GM19463 (cell line): ENCODE measurements around the gene LMBRD2.
"Not testable (repeated sequence)": the region's sequence is repeated elsewhere in the genome, so short reads cannot be mapped to it uniquely, and the experiment has no call there.

Source experiments
- ATAC-seq: cut with Tn5 transposase; IDR thresholded peaks from one replicate; pipeline ENCODE4 v1.9.1; 2021; ENCODE audit warnings: mild to moderate bottlenecking, moderate library complexity; ENCODE audit not compliant: unreplicated experiment

Gene LMBRD2

DNA sequence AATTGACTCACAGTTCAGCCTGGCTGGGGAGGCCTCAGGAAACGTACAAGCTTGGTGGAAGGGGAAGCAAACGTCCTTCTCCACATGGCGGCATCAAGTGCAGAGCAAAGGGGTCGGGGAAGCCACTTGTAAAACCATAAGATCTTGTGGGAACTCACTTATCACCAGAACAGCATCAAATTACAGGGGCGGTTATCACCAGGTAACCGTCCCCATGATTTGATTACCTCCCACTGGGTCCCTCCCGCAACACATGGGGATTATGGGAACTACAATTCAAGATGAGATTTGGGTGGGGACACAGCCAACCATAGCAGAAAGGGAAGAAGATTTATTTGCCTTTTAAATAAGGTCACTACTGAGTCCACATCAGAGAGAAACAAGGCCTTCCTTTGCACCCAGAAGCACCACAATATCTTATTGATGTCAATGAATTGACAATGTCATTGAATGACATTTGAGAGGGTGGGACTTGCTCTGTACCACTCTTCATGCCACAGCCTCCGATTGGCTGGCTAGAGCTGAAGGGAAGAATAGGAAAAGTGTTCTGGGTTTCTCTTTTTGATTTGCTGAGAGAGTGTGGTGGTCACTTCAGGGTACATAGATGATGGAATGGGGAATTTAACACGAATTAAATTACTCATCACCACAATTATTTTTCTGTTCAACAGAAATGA, 11.3 kb upstream of the LMBRD2 start:
- ATAC-seq: no peak

DNA sequence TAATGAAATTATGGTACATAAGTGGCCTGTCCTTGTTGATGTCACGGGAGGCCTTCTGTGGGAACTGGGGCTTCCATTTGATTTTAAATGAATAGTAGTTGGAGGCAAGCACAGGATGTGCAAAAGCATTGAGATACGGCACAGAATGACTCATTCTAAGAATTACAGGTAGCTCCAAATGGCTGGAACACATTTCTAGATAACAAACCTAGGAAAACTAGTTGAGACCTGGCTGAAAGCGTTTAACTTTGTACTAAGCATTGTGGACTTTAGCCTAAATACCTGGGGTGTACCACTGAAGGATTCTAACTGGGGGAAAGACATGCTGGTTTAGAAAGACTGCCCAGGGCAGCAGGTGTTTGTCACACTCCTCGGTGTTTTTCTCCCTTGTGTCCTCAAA, 9.7 kb upstream of the LMBRD2 start:
- no peak for ATAC-seq

DNA sequence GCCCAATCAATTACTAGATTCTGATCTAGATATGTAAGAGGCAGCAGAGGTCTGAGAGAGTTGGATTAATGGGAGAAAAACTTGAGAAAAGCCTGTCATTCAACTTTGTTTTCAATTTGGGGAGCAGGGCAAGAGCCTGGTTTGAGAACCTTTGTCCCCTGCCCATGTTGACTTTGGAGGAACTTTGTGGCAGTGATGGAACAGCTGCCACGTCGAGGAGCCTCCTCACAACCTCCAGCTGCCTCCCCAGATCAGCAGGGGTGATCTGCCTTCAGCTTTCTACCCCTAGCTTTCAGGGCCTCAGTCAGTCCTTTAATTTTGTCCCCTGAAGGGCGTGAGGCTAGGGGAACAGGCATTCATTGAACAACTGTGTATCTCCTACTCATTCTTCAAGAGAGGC, 8.9 kb upstream of the LMBRD2 start:
- ATAC-seq: no peak

DNA sequence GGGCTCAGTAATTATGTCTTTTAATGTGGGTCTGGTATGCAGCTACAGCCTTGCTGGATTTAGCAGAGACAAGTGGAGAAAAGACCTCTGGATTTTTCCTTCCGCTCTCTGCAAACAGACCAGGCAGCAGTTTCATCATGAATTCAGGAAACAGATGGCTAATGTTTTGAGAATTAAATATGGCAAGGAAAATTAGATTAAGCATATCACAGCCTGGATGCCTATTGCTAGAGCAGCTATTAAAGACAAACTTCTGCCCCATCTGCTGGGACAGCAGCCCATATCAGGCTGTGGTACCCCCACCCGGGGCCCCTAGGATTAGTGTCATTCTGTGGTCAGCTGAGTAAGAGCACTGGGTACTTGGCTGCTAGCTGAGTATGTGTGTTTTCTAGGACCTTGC, 6.5 kb upstream of the LMBRD2 start:
- no peak for ATAC-seq

DNA sequence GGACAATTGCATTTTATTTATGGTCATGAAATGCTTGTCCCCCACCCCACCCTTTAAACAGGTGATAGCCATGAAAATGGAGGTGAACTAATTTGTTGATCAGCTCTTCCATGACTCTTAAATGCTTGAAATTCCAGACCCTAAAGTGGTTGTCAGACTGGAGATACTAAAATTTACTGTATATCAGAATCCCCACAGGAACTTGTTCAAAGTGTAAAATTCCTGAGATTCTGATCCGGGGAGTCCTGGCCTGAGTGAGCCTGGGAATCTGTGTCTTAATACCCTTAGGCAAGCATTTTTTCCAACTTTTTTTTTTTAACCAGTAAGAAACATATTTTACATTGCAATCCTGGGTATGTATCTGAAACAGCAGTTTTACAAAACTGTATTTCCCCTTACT, 4.9 kb upstream of the LMBRD2 start:
- no peak for ATAC-seq

DNA sequence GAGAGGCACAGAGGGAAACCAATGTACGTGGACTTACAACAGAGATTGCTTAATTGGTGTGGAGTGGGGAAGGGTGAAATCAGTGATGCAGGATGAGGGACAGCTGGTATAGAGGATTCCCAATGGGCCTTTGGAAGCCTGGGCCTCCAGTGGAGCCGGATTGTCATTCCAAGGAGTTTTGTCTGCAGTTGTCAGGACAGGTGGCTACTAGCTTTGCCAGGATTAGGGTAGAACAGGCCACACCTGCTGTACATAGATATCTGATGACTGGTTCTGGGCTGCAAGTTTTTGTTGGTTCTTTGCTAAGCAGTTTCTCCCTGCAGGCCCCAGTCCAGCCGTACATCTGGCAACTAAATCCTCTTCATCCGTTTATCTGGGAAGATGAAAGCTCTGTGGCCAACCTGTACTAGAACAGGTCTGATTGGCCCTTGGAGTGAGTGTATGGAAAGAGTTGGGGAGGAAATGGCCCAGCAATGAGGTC, 4.5 kb upstream of the LMBRD2 start:
- no peak for ATAC-seq

DNA sequence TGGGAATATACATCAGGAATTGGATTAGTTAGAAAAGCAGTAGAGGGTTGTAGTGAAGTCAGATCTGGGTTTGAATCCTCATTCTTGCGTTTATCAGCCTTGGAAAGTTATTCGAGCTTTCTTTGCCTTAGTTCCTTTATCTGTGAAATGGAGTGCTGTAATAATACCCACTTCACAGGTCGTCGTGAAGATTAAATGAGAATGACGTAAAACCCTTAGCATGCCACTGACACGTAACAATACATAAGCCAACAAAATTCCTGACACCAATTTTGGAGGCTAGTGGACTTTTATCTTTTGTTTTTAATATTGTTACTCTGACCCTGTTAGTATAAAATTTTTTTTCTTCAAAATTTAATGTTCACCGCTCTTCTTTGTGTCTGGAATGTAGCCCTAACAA, 3.6 kb upstream of the LMBRD2 start:
- no peak for ATAC-seq

DNA sequence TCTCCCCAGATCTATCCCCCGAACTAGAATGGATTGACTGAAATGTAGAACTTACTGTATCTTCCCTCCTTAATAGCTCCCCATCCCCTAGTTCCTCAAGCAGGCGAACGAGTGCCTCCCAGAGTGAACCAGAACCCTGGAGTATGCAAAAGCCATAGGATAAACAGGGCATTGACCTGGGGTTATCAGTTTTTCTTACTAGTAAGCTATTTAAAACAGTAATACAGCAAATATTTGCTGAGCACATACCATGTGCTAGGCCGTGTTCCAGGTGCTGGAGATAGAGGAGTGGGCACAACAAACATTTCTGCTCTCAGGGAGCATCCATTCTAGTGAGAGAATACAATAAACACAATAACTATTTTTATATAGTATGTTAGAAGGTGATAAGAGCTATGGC, 2.0 kb upstream of the LMBRD2 start:
- ATAC-seq: no peak

DNA sequence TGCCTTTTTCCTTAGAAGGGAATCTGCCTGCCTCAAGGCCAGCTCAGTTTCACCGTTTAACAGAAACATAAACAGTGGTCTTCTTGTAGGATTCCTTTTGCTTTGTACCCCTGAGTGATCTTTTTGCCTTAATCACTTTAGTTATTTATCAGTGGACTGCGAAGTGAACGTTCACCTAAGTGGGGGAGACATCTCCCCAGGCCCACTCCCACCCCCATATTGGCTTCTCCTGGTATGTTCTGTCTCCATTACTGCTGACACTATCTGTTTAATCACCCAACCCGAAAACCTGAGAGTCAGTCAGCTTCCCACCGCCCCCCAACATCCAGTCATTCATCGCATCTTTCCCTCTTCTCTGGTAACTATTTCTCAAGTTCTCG, 1.6 kb upstream of the LMBRD2 start:
- no peak for ATAC-seq

DNA sequence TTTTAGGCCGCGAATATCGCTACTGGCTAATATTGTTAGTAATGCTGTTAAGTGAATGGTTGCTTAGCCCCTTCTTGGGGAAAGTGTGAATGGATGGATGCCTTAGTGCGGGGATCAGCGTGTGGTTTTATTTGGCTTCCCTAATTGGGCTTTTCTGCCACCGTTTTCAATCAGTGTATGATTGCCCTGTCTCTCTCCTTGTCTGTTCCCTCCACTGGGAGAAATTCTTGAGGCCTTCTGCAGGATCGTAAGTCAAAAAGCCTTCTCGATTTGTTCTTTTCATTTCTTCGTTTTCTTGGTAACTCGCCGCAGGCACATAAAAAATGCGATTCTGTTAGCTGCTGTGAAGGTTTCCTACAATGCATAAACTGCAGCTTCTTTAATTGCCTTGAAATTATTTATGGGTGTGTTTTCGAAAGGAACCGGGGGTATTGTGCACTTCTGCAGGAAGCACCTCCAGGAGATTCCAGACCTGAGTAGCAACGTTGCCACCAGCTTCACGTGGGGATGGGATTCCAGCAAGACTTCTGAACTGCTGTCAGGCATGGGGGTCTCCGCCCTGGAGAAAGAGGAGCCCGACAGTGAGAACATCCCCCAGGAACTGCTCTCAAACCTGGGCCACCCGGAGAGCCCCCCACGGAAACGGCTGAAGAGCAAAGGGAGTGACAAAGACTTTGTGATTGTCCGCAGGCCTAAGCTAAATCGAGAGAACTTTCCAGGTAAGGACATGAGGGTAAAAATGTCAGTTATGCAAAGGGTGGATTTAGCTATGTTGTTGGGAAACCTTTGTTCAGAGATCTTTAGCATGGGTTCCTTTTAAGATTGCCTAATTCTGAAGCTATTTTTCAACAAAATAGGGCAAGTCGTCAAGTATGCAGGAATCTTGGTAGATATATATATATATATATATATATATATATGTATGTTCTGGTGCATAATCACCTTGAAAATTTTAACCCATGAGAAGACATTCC, 924 bp upstream of the LMBRD2 start:
- no peak for ATAC-seq

DNA sequence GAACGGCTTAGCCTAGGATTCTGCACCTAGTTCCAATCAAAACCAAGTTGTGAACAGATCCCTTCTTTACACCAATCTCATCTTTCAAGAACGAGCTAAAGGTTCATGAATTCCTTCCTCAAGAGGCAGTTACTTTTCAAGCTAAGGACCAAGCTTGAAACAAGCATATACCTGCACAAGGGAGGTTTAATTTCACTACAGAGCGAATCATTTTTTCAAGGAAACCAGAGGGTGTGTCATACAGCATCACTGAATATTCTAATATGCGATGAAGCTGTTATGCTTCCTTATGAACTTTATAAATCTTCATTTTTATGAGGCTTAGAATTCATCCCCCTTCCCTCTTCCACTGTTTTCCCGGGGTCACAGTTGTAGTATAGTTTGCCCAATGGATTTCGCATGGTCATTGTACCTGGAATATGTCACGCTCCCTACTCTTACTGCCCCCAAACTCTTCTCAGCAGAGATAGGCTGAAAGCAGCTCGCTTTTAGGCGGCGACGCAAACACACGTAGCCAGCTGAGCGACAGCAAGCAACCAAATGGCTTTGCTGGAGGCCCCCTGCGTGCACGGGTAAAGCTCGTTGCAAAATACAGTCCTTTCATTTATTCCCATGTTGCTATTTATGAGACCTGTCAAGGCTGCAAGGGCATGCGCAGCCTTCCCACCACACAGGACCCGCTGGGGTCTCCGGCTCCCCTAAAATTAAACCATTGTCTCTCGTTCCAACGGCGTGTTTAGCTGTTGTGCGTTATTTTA, 832 bp downstream of the LMBRD2 start:
- no peak for ATAC-seq

DNA sequence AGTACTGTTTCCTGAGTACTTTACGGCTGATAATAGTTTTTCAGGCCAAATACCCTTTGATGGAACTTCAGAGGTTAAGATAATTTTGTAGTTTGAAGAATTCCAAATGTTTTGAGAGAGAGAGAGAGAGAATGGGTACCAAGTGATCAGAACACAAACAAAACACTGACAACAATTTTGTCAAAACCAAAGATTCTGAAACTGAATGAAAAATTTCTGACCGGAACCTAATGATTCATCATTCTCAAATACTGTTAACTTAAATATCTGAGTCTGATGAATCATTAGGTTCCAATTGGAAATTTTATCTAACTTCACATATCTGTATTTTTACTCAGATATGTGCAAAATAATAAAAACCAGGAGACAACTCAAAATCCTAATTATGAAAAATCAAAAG, 4.0 kb downstream of the LMBRD2 start:
- no peak for ATAC-seq

DNA sequence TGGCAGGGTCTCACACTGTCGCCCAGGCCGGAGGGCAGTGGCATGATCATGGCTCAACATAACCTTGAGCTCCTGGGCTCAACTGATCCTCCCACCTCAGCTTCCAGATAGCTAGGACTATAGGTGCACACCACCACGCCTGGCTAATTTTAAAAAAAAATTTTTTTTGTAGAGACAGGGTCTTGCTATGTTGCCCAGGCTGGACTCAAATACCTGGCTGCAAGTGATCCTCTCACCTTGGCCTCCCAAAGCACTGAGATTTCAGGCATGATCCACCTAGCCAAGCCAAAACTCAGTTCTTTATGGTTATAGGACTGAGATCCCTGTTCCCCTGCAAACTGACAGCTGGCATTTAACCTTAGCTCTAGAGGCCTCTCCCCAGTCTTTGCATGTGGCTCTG, 5.3 kb downstream of the LMBRD2 start:
- no peak for ATAC-seq

DNA sequence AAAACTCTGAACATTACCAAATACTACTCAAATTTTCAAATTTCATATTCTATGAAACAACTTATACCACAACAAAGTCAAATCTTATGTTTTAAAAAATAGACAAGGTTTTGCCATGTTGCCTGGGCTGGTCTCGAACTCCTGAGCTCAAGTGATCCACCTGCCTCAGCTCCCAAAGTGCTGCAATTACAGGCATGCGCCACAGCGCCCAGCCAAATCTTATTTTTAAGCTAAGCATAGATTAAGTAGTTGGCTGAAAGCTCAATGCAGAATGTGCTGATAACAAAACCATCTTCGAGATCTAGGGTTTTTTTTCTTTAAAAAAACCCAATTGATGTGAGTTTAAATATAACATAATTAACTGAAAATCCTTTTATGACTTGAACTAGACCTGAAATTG, 6.4 kb downstream of the LMBRD2 start:
- ATAC-seq: no peak

DNA sequence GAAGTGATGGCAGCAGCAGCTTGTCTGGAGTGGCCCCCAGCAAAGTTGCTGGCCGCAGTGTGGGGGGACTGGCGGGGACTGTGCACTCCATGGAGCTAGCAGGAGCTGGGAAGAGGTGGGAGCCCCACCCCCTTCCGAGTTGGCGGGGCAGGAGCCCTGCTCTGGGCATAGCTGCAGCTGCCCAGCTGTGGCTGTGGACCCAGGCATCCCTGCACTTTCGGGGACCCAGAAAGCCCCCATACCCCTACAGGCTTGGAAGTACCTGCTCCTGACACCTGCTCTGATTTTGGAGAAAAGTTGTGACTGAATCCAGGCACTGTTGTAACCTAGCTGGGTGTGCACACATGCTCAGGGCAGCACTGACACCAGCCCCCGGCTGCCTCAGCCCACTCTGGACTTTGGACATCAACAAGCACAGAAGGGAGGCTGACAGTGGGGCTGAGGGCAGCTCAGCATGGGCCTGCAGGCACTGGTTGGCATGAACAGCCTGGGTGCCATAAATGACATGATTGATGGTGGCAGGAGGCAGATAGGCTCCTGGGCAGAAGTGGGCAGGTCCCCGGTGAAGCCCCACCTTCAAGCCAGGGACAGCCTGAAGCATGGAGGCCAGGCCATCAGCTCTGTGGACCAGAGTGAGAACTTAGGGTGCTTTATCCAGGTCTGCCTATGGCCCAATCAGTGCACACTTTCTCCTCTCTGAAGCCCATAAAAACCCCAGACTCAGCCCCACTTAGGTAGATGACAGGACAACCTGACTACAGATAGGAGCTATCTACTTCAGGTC, 12.6 kb downstream of the LMBRD2 start:
- ATAC-seq: no peak

DNA sequence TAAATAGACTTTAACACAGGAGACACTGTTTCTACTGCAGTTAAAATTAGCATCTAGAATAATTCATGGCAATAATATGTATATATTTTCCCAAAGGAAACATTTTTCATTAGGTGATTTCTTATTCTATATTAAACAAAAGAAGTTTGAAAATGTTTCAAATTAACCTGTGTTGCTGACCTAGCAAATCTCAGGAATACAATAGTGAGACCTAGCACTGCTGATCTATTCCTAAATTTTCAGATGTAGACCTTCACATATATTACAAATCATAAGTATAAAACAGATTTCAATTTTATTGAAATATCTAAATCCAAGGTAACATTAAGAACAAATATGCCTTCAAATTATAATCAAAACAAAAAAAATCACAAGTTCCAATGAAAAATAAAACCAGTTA, 15.1 kb downstream of the LMBRD2 start:
- ATAC-seq: no peak

DNA sequence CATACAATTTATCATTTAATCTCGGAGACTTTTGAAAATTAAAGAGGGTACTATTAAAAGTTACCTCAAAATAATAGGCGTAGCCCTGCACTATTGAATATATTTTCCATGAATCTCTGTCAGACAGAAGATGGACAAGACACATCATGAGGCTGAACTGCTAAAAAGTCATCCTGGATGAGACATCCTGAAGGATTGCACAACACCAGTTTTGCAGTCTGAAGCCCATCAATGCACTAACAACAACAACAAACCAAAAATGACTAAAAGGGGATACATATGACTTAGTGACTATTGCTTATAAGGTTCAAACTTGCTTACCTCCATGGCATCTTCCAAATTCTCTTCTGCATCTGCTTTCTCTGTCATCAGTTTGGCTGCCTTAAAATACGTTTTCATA, 15.7 kb downstream of the LMBRD2 start:
- ATAC-seq: no peak

DNA sequence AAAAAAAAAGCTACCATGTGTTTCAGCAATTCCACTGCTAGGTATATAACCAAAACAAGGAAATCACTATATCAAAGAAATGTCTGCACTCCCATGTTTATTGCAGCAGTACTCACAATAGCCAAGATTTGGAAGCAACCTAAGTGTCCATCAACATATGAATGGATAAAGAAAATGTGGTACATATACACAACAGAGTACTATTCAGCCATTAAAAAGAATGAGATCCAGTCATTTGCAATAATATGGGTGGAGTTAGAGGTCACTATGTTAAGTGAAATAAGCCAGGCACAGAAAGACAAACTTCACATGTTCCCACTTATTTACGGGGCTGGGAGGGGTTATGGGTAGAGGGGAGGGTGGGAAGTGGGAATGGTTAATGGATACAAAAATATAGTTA, 18.7 kb downstream of the LMBRD2 start:
- not testable (repeated sequence) for ATAC-seq

DNA sequence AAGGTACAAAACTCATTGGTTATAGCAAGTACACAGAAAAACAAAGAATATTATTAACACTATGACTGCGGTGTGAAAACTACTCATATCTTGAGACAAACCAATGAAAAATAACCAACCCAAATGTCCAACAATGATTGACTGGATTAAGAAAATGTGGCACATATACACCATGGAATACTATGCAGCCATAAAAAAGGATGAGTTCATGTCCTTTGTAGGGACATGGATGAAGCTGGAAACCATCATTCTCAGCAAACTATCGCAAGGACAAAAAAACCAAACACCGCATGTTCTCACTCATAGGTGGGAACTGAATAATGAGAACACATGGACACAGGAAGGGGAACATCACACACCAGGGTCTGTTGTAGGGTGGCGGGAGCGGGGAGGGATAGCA, 22.0 kb downstream of the LMBRD2 start:
- not testable (repeated sequence) for ATAC-seq

DNA sequence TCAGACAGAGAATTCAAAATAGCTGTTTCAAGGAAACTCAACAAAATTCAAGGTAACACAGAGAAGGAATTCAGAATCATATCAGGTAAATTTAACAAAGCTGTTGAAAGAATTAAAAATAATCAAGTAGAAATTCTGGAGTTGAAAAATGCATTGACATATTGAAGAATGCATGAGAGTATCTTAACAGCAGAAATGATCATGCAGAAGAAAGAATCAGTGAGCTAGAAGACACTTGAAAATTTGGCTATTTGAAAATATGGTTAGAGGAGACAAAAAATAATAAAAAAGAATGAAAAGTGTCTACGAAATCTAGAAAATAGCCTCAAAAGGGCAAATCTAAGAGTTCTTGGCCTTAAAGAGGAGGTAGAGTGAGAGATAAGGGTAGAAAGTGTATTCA, 22.9 kb downstream of the LMBRD2 start:
- no peak for ATAC-seq

DNA sequence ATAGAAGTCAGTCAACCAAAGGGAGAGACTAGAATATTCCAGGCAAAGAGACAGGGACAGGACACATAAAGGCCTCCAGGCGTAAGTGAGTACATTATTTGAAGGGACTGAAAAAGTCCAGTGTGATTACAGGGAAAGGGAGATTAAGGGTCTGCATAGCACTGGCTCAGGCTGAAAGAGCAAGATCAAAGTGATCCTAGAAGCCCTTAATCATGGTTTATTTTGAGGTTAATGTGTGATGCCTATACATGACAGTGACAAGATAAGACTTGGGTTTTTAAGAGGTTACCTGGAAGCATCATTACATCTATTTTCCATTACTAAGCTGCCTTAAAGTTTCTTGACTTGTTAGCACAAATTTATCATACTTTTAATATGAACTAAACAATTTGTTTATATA, 25.8 kb downstream of the LMBRD2 start:
- ATAC-seq: no peak
